ENCODE measurements around the gene ARMC6.

DNA sequence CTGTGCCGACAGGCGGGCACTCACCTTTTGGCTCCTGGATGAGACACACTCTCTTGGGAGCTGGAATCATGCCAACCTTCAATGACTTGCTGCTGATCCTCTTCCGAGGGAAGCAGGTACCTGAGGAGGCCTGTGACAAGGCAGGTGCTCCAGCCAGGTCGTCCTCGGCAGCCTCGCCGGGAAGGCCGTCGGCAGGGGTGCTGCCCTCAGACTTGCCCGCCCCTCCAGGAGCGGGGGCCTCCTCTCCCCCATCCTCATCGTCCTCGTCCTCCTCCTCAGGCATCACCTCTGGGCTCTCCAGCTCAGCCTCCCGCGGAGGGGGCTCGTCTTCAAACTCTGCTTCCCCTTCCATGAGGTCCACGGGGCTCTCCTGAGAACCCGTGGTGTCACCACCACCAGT lies 29.3 kb upstream of the ARMC6 start:
- TF ChIP-seq, protein P1, sequence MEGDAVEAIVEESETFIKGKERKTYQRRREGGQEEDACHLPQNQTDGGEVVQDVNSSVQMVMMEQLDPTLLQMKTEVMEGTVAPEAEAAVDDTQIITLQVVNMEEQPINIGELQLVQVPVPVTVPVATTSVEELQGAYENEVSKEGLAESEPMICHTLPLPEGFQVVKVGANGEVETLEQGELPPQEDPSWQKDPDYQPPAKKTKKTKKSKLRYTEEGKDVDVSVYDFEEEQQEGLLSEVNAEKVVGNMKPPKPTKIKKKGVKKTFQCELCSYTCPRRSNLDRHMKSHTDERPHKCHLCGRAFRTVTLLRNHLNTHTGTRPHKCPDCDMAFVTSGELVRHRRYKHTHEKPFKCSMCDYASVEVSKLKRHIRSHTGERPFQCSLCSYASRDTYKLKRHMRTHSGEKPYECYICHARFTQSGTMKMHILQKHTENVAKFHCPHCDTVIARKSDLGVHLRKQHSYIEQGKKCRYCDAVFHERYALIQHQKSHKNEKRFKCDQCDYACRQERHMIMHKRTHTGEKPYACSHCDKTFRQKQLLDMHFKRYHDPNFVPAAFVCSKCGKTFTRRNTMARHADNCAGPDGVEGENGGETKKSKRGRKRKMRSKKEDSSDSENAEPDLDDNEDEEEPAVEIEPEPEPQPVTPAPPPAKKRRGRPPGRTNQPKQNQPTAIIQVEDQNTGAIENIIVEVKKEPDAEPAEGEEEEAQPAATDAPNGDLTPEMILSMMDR (IDR thresholded peaks at IDR 0.05; ENCODE audit: insufficient read depth, low read depth, low read length), result no peak
- no peak for TF ChIP-seq EZH2 (IDR thresholded peaks at IDR 0.05; ENCODE audit: insufficient read depth, low read length)

Measured in astrocyte (in vitro differentiated cells and primary cell).